Tibial nerve (tissue), 4 donors: ENCODE data around the gene ZKSCAN4.

ENCODE experiments used
- EP300 ChIP-seq, 2 donors: sonication (generic); formaldehyde crosslinking; IDR thresholded peaks; one replicate each; pipeline ENCODE4 v1.6.1; 2017; ENCODE audit warnings: antibody characterized with exemption in 2 of 2, mild to moderate bottlenecking in 1 of 2
- TF ChIP-seq, protein P1 (sequence below), 5 experiments: fragments of 200-600 bp in 3 of 5; fragments of 450-650 bp in 2 of 5; sonication (generic) in 3 of 5; IDR thresholded peaks; one replicate each; pipeline ENCODE4 v1.5.1; 2016 to 2019; ENCODE audit warnings: antibody characterized with exemption in 5 of 5, mild to moderate bottlenecking in 3 of 5, moderate library complexity in 2 of 5

- TF ChIP-seq, protein P1, sequence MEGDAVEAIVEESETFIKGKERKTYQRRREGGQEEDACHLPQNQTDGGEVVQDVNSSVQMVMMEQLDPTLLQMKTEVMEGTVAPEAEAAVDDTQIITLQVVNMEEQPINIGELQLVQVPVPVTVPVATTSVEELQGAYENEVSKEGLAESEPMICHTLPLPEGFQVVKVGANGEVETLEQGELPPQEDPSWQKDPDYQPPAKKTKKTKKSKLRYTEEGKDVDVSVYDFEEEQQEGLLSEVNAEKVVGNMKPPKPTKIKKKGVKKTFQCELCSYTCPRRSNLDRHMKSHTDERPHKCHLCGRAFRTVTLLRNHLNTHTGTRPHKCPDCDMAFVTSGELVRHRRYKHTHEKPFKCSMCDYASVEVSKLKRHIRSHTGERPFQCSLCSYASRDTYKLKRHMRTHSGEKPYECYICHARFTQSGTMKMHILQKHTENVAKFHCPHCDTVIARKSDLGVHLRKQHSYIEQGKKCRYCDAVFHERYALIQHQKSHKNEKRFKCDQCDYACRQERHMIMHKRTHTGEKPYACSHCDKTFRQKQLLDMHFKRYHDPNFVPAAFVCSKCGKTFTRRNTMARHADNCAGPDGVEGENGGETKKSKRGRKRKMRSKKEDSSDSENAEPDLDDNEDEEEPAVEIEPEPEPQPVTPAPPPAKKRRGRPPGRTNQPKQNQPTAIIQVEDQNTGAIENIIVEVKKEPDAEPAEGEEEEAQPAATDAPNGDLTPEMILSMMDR (IDR thresholded peaks at IDR 0.05): no peak
- no peak for TF ChIP-seq EP300 (IDR thresholded peaks at IDR 0.05)
These were observed 45.5 kb downstream of the ZKSCAN4 start for GRCh38 chr6:28206527-28206926.
